GM12873 (cell line): ENCODE measurements around the gene PLEKHA8.

ENCODE experiments used
- CTCF ChIP-seq: IDR thresholded peaks from 2 replicates; pipeline ENCODE4 v1.5.1; 2012; ENCODE audit warnings: low read depth, mild to moderate bottlenecking, moderate library complexity, low read length, control low read depth; ENCODE audit not compliant: insufficient read depth; ENCODE audit errors: missing control alignments

The PLEKHA8 gene

GRCh38 chr7:30164567-30164966 is 136.4 kb downstream of the PLEKHA8 start:
- peak; percentile 62 for TF ChIP-seq CTCF

GRCh38 chr7:30165590-30165989 is 137.4 kb downstream of the PLEKHA8 start:
- no peak for TF ChIP-seq CTCF

- no peak for TF ChIP-seq CTCF
These were observed 138.1 kb downstream of the PLEKHA8 start for GRCh38 chr7:30166155-30166840.

GRCh38 chr7:30166841-30167235 is 138.6 kb downstream of the PLEKHA8 start:
- TF ChIP-seq CTCF = no peak

GRCh38 chr7:30167901-30168300 is 139.7 kb downstream of the PLEKHA8 start:
- no peak for TF ChIP-seq CTCF

GRCh38 chr7:30168835-30169573 is 140.8 kb downstream of the PLEKHA8 start:
- TF ChIP-seq CTCF = no peak

- no peak for TF ChIP-seq CTCF
These were observed 141.4 kb downstream of the PLEKHA8 start for GRCh38 chr7:30169579-30169978.
